PC-3 (cell line): ENCODE results near the gene ISCU. TPM values are rescaled to one million over a fixed set of nuclear protein-coding genes. Genes with fewer than 3 reads are reported as not detected.

ENCODE experiments used
- ATAC-seq: fragments of 200-7000 bp; cut with Tn5 transposase; 2 replicates; pipeline ENCODE4 v1.9.1; 2020; ENCODE audit warnings: mild to moderate bottlenecking, moderate library complexity
- BruUV-seq: library from RNA; stranded (reverse); fragments of 400-500 nt; replicated peaks from 2 replicates; lab custom pipeline; 2021; lab: Mats Ljungman, UMichigan
- CTCF ChIA-PET: fragments of 300-600 bp; sonication (Branson Sonifier 250); formaldehyde crosslinking; loops from one replicate; lab custom pipeline; 2022; ENCODE audit warnings: antibody characterized with exemption; lab: Charles Lee
- POLR2A ChIA-PET: fragments of 300-600 bp; sonication (Branson Sonifier 250); formaldehyde crosslinking; loops from one replicate; lab custom pipeline; 2022; ENCODE audit warnings: antibody characterized with exemption; ENCODE audit not compliant: unreplicated experiment; lab: Charles Lee
- DNase-seq: peaks from one replicate; pipeline ENCODE4 v3.0.0-alpha.2; 2015
- H2AFZ ChIP-seq: fragments of 300-600 bp; sonication (generic); 2 replicates; pipeline ENCODE4 v1.6.0; 2016; ENCODE audit warnings: antibody characterized with exemption, low read length
- H3F3A ChIP-seq: fragments of 300-600 bp; sonication (generic); one replicate; pipeline ENCODE4 v1.6.0; 2017; ENCODE audit warnings: antibody characterized with exemption, low read length, control low read depth, mild to moderate bottlenecking; ENCODE audit not compliant: unreplicated experiment
- H3K27ac ChIP-seq: fragments of 300-600 bp; sonication (generic); 2 replicates; pipeline ENCODE4 v1.5.1; 2016; ENCODE audit warnings: mild to moderate bottlenecking, low read length
- H3K27me3 ChIP-seq: fragments of 300-600 bp; sonication (generic); 2 replicates; pipeline ENCODE4 v1.6.1; 2016; ENCODE audit warnings: low read length, mixed read lengths
- H3K36me3 ChIP-seq: fragments of 300-600 bp; sonication (generic); 2 replicates; pipeline ENCODE4 v1.6.1; 2016; ENCODE audit warnings: low read depth, mixed run types, low read length, mixed read lengths
- H3K4me1 ChIP-seq: fragments of 300-600 bp; sonication (generic); 2 replicates; pipeline ENCODE4 v1.5.1; 2016; ENCODE audit warnings: low read length; ENCODE audit not compliant: insufficient read depth
- H3K4me2 ChIP-seq: fragments of 300-600 bp; sonication (generic); 2 replicates; pipeline ENCODE4 v1.6.0; 2016; ENCODE audit warnings: low read length
- H3K4me3 ChIP-seq: fragments of 300-600 bp; sonication (generic); 2 replicates; pipeline ENCODE4 v1.5.1; 2016; ENCODE audit warnings: mild to moderate bottlenecking, low read length, mixed read lengths
- H3K79me2 ChIP-seq: fragments of 300-600 bp; sonication (generic); 2 replicates; pipeline ENCODE4 v1.6.1; 2017; ENCODE audit warnings: low read length, mixed read lengths
- H3K9ac ChIP-seq: fragments of 300-600 bp; sonication (generic); 2 replicates; pipeline ENCODE4 v1.6.0; 2016; ENCODE audit warnings: mild to moderate bottlenecking, low read length
- H3K9me2 ChIP-seq: fragments of 300-600 bp; sonication (generic); replicated peaks from 2 replicates; pipeline ENCODE4 v1.6.1; 2016; ENCODE audit warnings: mixed run types, low read length, mixed read lengths
- H3K9me3 ChIP-seq: fragments of 300-600 bp; sonication (generic); 2 replicates; pipeline ENCODE4 v1.6.1; 2016; ENCODE audit warnings: low read length, mixed read lengths
- H4K20me1 ChIP-seq: fragments of 300-600 bp; sonication (generic); 2 replicates; pipeline ENCODE4 v1.6.1; 2016; ENCODE audit warnings: low read length, mixed read lengths
- CTCF ChIP-seq: fragments of 300-600 bp; sonication (generic); conservative IDR thresholded peaks from 2 replicates; pipeline ENCODE4 v1.5.1; 2017; ENCODE audit warnings: antibody characterized with exemption, low read depth, mild to moderate bottlenecking, low read length
- EZH2 ChIP-seq: fragments of 300-600 bp; sonication (generic); IDR thresholded peaks from one replicate; pipeline ENCODE4 v1.6.1; 2017; ENCODE audit warnings: antibody characterized with exemption, mild to moderate bottlenecking, low read length; ENCODE audit not compliant: unreplicated experiment
- EZH2phosphoT487 ChIP-seq: fragments of 300-600 bp; sonication (generic); IDR thresholded peaks from 2 replicates; pipeline ENCODE4 v1.6.1; 2018; ENCODE audit warnings: mild to moderate bottlenecking, antibody characterized with exemption, low read length, borderline replicate concordance
- intact Hi-C: fragments of 100-400 bp; cut with micrococcal nuclease; formaldehyde crosslinking; loops from 2 replicates; pipeline ENCODE4 v1.9.0; 2023
- total RNA-seq: library from RNA; depleted of rRNA; stranded (reverse); fragments of >200 nt; gene quantifications from 2 replicates; pipeline ENCODE4 v1.2.3, GENCODE V29; 2014

The ISCU gene
- total RNA-seq, 1 experiment from 2014 or later, result 181 TPM

- H3K9me2 ChIP-seq, result no peaks in the 10 kb centered on the region
- H3K36me3 ChIP-seq, result no peaks in the 10 kb centered on the region
- no peaks in the 10 kb centered on the region for H4K20me1 ChIP-seq
- CTCF ChIA-PET, result no interaction called here
- H3F3A ChIP-seq, result no peaks in the 10 kb centered on the region
- no peak overlapping the region for H3K4me3 ChIP-seq
- no TSS peak for BruUV-seq
- no peaks in the 10 kb centered on the region for H3K9me3 ChIP-seq
- ATAC-seq, result peak; percentile 6; the same call in 1 of the 2 replicates
- H3K27me3 ChIP-seq, result no peaks in the 10 kb centered on the region
- H3K4me1 ChIP-seq, result peaks cover 16% of the 10 kb centered on the region
- no peaks in the 10 kb centered on the region for H3K79me2 ChIP-seq
- no peak for TF ChIP-seq CTCF
- TF ChIP-seq EZH2, result no peak
- no peak for TF ChIP-seq EZH2phosphoT487
- intact Hi-C loops, result loop anchor here (10.0 kb wide), 1 partner anchor 698 kb away; no protein-coding TSS in a partner anchor
- no peak overlapping the region for H3K9ac ChIP-seq
- 0 out of 2 replicates have a peak overlapping the region, but pooled peaks have one; percentile 31 for H3K27ac ChIP-seq
- no peak overlapping the region for H2AFZ ChIP-seq
- no peak for DNase-seq
- POLR2A ChIA-PET, result no interaction called here
- no peak overlapping the region for H3K4me2 ChIP-seq
Observed at GRCh38 chr12:108612788-108613282, 50.4 kb downstream of the ISCU start.

- ATAC-seq (no peak), DNase-seq (no peak)
- no peaks in the 10 kb centered on the region for H3K79me2 ChIP-seq
- CTCF ChIA-PET, result no interaction called here
- H3K36me3 ChIP-seq, result no peaks in the 10 kb centered on the region
- H3F3A ChIP-seq, result no peaks in the 10 kb centered on the region
- intact Hi-C loops, result loop anchor here (10.0 kb wide), 1 partner anchor 699 kb away; no protein-coding TSS in a partner anchor
- no peak overlapping the region for H3K9ac ChIP-seq
- TF ChIP-seq EZH2, result no peak
- TF ChIP-seq CTCF, result no peak
- TF ChIP-seq EZH2phosphoT487, result no peak
- H3K27ac ChIP-seq, result no peak overlapping the region
- H2AFZ ChIP-seq, result no peak overlapping the region
- POLR2A ChIA-PET, result no interaction called here
- H4K20me1 ChIP-seq, result no peaks in the 10 kb centered on the region
- H3K9me3 ChIP-seq, result no peaks in the 10 kb centered on the region
- no peak overlapping the region for H3K4me3 ChIP-seq
- no peaks in the 10 kb centered on the region for H3K27me3 ChIP-seq
- BruUV-seq, result no TSS peak
- peaks cover 20% of the 10 kb centered on the region for H3K4me1 ChIP-seq
- H3K4me2 ChIP-seq, result no peak overlapping the region
- no peaks in the 10 kb centered on the region for H3K9me2 ChIP-seq
Observed at GRCh38 chr12:108613548-108613947, 51.2 kb downstream of the ISCU start.

GRCh38 chr12:108614041-108614440 lies 51.6 kb downstream of the ISCU start:
- POLR2A ChIA-PET, result no interaction called here
- H3K36me3 ChIP-seq, result no peaks in the 10 kb centered on the region
- no TSS peak for BruUV-seq
- H3K4me1 ChIP-seq, result peaks cover 21% of the 10 kb centered on the region
- no peak for TF ChIP-seq EZH2phosphoT487
- no peak for TF ChIP-seq EZH2
- no peak for TF ChIP-seq CTCF
- H3K4me3 ChIP-seq, result no peak overlapping the region
- intact Hi-C loops, result loop anchor here (10.0 kb wide), 1 partner anchor 699 kb away; no protein-coding TSS in a partner anchor
- no peaks in the 10 kb centered on the region for H3F3A ChIP-seq
- H4K20me1 ChIP-seq, result no peaks in the 10 kb centered on the region
- H3K9ac ChIP-seq, result no peak overlapping the region
- no peaks in the 10 kb centered on the region for H3K9me3 ChIP-seq
- H3K4me2 ChIP-seq, result no peak overlapping the region
- H3K9me2 ChIP-seq, result no peaks in the 10 kb centered on the region
- H3K79me2 ChIP-seq, result no peaks in the 10 kb centered on the region
- CTCF ChIA-PET, result no interaction called here
- no peak overlapping the region for H3K27ac ChIP-seq
- H3K27me3 ChIP-seq, result no peaks in the 10 kb centered on the region
- DNase-seq (no peak), ATAC-seq (no peak)
- no peak overlapping the region for H2AFZ ChIP-seq
